K562 (cell line): ENCODE data around the gene SGMS1.

Source experiments
- BRD4 ChIP-seq: fragments of 200-600 bp; sonication (generic); IDR thresholded peaks from 2 replicates; pipeline ENCODE4 v1.6.1; 2017; ENCODE audit warnings: inconsistent platforms
- CREM ChIP-seq: IDR thresholded peaks from 2 replicates; pipeline ENCODE4 v1.6.1; 2014; ENCODE audit warnings: antibody characterized with exemption, low read depth
- FOXJ3 ChIP-seq: sonication (generic); formaldehyde crosslinking; IDR thresholded peaks from 2 replicates; pipeline ENCODE4 v1.4.0; 2020; ENCODE audit warnings: mild to moderate bottlenecking, missing genetic modification reagents
- MED1 ChIP-seq: sonication (generic); formaldehyde crosslinking; IDR thresholded peaks from 2 replicates; pipeline ENCODE4 v1.8.1; 2023; ENCODE audit warnings: missing genetic modification reagents, borderline replicate concordance
- PREB ChIP-seq: sonication (generic); formaldehyde crosslinking; IDR thresholded peaks from 2 replicates; pipeline ENCODE4 v1.8.1; 2023; ENCODE audit warnings: mild to moderate bottlenecking, missing genetic modification reagents
- TCF7 ChIP-seq: sonication (generic); IDR thresholded peaks from 2 replicates; pipeline ENCODE4 v1.6.1; 2016; ENCODE audit warnings: antibody characterized with exemption, borderline replicate concordance
- ZNF24 ChIP-seq: fragments of 450-650 bp; IDR thresholded peaks from 2 replicates; pipeline ENCODE4 v1.6.1; 2016
- ZSCAN29 ChIP-seq: fragments of 450-650 bp; IDR thresholded peaks from 2 replicates; pipeline ENCODE4 v1.6.1; 2017
- TF ChIP-seq, protein P1 (sequence below), 3 experiments: IDR thresholded peaks in 2 of 3; conservative IDR thresholded peaks in 1 of 3; 2 replicates each; pipeline ENCODE4 v1.5.1; 2011 to 2012; ENCODE audit warnings: low read length in 3 of 3, mild to moderate bottlenecking in 3 of 3, control low read depth in 2 of 3, improper control_type of control experiment in 1 of 3, inconsistent platforms in 1 of 3, low read depth in 1 of 3, mixed read lengths in 1 of 3, moderate library complexity in 1 of 3; ENCODE audit not compliant: insufficient read depth in 2 of 3
- TF ChIP-seq, protein P2 (sequence below): sonication (generic); formaldehyde crosslinking; IDR thresholded peaks from 2 replicates; pipeline ENCODE4 v1.8.1; 2022; ENCODE audit warnings: missing genetic modification reagents
- TF ChIP-seq, protein P3 (sequence below): sonication (generic); formaldehyde crosslinking; IDR thresholded peaks from 2 replicates; pipeline ENCODE4 v1.8.1; 2023; ENCODE audit warnings: missing genetic modification reagents, mild to moderate bottlenecking, borderline replicate concordance

DNA sequence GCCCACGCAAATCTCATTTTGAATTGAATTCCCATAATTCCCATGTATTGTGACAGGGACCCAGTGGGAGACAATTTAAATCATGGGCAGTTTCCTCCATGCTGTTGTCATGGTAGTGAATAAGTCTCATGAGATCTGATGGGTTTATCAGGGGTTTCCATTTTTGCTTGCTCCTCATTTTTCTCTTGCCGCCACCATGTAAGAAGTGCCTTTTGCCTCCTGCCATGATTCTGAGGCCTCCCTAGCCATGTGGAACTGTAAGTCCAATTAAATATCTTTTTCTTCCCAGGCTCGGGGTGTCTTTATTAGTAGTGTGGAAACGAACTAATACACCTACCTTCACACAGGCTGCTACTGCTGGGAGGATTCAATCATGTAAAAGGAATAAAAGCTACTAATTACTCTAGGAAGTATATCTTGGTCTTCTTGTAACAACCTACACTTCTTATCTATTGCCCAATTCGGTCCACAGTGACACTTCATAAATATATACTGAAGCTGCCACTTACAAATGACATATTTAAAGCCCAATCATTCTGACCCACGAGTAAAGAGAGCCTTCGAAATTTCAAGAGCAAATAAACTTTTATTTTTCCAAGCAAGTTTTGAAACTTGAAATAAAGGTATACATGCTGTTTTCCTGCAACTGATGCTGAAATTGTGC is 272.1 kb downstream of the SGMS1 start:
- TF ChIP-seq PREB (CRISPR knock-in tag), result no peak
- TF ChIP-seq, protein P1, sequence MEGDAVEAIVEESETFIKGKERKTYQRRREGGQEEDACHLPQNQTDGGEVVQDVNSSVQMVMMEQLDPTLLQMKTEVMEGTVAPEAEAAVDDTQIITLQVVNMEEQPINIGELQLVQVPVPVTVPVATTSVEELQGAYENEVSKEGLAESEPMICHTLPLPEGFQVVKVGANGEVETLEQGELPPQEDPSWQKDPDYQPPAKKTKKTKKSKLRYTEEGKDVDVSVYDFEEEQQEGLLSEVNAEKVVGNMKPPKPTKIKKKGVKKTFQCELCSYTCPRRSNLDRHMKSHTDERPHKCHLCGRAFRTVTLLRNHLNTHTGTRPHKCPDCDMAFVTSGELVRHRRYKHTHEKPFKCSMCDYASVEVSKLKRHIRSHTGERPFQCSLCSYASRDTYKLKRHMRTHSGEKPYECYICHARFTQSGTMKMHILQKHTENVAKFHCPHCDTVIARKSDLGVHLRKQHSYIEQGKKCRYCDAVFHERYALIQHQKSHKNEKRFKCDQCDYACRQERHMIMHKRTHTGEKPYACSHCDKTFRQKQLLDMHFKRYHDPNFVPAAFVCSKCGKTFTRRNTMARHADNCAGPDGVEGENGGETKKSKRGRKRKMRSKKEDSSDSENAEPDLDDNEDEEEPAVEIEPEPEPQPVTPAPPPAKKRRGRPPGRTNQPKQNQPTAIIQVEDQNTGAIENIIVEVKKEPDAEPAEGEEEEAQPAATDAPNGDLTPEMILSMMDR (IDR thresholded peaks at IDR 0.05 in 2 of 3, conservative IDR thresholded peaks at IDR 0.05 in 1 of 3; ENCODE audit: insufficient read depth in 2 of 3, low read depth in 1 of 3, low read length in 3 of 3), result no peak
- no peak for TF ChIP-seq ZSCAN29
- TF ChIP-seq FOXJ3 (CRISPR knock-in tag), result no peak
- no peak for TF ChIP-seq CREM
- TF ChIP-seq, protein P2, sequence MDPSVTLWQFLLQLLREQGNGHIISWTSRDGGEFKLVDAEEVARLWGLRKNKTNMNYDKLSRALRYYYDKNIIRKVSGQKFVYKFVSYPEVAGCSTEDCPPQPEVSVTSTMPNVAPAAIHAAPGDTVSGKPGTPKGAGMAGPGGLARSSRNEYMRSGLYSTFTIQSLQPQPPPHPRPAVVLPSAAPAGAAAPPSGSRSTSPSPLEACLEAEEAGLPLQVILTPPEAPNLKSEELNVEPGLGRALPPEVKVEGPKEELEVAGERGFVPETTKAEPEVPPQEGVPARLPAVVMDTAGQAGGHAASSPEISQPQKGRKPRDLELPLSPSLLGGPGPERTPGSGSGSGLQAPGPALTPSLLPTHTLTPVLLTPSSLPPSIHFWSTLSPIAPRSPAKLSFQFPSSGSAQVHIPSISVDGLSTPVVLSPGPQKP (CRISPR knock-in tag), result no peak
- no peak for TF ChIP-seq BRD4
- TF ChIP-seq ZNF24, result no peak
- TF ChIP-seq, protein P3, sequence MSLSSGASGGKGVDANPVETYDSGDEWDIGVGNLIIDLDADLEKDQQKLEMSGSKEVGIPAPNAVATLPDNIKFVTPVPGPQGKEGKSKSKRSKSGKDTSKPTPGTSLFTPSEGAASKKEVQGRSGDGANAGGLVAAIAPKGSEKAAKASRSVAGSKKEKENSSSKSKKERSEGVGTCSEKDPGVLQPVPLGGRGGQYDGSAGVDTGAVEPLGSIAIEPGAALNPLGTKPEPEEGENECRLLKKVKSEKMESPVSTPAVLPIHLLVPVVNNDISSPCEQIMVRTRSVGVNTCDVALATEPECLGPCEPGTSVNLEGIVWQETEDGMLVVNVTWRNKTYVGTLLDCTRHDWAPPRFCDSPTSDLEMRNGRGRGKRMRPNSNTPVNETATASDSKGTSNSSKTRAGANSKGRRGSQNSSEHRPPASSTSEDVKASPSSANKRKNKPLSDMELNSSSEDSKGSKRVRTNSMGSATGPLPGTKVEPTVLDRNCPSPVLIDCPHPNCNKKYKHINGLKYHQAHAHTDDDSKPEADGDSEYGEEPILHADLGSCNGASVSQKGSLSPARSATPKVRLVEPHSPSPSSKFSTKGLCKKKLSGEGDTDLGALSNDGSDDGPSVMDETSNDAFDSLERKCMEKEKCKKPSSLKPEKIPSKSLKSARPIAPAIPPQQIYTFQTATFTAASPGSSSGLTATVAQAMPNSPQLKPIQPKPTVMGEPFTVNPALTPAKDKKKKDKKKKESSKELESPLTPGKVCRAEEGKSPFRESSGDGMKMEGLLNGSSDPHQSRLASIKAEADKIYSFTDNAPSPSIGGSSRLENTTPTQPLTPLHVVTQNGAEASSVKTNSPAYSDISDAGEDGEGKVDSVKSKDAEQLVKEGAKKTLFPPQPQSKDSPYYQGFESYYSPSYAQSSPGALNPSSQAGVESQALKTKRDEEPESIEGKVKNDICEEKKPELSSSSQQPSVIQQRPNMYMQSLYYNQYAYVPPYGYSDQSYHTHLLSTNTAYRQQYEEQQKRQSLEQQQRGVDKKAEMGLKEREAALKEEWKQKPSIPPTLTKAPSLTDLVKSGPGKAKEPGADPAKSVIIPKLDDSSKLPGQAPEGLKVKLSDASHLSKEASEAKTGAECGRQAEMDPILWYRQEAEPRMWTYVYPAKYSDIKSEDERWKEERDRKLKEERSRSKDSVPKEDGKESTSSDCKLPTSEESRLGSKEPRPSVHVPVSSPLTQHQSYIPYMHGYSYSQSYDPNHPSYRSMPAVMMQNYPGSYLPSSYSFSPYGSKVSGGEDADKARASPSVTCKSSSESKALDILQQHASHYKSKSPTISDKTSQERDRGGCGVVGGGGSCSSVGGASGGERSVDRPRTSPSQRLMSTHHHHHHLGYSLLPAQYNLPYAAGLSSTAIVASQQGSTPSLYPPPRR, result no peak
- TF ChIP-seq MED1 (CRISPR knock-in tag), result no peak
- TF ChIP-seq TCF7, result no peak
